ENCODE data around the gene BAIAP3.

BAIAP3 gene

DNA sequence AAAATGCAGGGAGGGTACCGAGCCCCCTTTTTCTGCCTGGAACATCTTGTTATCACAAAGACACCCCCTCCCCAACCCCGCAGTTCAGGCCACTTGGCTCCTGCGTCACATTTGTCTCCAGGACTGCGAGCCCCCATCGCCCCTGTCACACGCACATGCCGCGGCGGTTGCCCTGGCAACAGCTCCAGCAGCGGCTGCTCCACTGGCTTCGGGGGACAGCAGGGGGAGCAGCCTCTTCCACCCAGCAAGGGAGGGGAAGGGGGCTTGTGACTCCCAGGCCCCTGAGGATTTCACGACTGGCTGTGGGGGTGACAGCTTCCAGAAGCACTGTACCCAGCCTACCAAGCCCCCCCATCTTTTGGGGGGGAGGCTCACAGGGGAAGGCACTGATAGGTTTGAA is 2.6 kb downstream of the BAIAP3 start:
- TF ChIP-seq CTCF (IDR thresholded peaks at IDR 0.05), result no peak

GRCh38 chr16:1336619-1337018 is 3.2 kb downstream of the BAIAP3 start:
- no peak for TF ChIP-seq CTCF (IDR thresholded peaks at IDR 0.05)

DNA sequence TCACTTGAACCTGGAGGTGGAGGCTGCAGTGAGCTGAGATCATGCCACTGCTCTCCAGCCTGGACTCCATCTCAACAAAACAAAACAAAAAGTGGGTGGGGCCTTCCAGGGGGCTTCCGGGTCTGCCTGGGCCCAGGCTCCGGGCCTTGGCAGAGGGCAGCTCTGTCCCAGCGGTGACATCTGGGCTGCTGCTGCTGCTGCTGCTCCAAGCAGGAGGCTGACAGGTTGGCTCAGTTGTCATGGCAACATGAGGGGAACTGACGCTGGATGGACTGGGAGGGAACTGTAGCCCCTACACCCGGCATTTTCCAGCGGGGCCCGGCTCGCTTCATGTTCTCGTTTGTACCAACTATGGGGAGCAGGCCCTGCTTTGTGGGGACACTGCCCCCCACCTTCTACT is 4.0 kb downstream of the BAIAP3 start:
- no peak for TF ChIP-seq CTCF (IDR thresholded peaks at IDR 0.05)

GRCh38 chr16:1338119-1338730 is 4.8 kb downstream of the BAIAP3 start:
- peak; percentile 67 for TF ChIP-seq CTCF (IDR thresholded peaks at IDR 0.05)

DNA sequence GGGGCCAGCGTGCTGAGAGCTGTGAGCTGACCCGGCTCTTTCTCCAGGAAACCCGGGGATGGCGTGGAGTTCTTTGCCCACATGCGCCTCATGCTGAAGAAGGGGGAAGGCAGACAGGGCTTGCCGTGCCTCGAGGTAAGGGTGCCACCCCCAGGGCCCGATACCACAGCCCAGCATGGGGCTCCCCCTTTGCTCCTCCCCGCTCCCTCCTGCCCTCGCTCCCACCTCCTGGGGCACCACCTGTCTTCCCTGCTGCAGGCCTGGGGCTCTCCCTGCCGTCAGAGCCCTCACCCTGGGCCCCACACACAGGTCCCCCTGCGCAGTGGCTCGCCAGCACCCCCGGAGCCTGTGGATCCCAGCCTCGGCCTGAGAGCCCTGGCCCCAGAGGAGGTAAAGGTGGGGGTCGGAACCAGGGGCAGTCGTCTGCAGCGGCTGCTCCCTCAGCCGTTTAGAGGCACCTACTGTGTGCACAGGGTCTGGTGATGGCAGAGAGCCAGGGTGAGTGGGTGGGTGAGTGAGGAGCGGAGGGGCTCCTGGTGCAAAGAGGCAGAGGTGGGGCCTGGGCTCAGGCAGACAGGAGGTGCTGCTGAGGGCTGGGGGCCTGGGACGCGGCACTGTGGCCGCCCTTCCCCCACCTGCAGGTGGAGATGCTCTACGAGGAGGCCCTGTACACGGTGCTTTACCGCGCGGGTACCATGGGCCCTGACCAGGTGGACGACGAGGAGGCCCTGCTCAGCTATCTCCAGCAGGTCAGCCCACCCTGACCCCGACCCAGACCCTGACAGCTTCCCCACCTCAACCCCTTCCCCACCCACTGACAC is 5.6 kb downstream of the BAIAP3 start:
- TF ChIP-seq CTCF (IDR thresholded peaks at IDR 0.05), result no peak

- TF ChIP-seq CTCF (IDR thresholded peaks at IDR 0.05), result no peak
These were observed 7.5 kb downstream of the BAIAP3 start for GRCh38 chr16:1340730-1341494.

DNA sequence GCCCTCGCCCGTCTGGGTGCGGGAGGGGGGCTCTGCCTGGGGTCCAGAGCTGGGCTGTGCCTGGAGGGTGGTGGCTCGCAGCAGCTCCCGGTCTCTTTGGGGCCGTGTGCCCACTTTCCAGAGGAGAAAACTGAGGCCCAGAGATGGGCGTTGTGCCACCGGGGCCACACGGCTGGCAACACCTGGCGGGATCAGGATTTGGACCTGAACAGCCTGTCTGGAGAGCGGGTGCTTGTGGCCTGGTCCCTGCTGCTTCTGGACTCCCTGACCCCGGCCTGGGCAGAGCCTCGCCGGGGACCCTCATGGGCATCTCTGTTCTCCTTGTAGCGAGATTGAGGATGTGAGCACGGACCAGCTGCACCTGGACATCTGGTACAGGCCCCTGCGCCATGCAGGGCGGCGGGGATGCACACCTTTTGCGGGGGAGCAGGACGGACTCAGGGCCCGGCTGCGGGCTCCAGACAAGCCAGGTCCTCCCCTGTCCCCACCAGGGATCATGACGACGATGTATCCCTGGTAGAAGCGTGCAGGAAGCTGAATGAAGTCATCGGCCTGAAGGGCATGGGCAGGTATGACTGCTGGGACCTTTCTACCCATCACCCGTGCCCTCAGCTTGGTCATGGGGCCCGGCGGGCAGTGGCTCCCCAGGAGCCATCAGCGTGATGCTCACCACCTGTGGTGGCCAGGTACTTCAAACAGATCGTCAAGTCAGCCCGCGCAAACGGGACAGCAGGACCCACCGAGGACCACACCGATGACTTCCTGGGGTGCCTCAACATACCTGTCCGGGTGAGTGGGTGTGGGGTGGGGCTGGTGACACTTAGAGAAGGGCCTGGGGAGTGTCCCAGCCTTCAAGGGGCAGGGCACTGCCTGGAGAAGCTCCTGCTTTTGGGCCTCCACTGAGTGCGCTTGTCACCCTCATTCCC is 8.3 kb downstream of the BAIAP3 start:
- TF ChIP-seq CTCF (IDR thresholded peaks at IDR 0.05), result no peak
